Measurements from ENCODE around the gene SOX6.
"Not testable (repeated sequence)": the region's sequence is repeated elsewhere in the genome, so short reads cannot be mapped to it uniquely, and the experiment has no call there.

SOX6 gene

DNA sequence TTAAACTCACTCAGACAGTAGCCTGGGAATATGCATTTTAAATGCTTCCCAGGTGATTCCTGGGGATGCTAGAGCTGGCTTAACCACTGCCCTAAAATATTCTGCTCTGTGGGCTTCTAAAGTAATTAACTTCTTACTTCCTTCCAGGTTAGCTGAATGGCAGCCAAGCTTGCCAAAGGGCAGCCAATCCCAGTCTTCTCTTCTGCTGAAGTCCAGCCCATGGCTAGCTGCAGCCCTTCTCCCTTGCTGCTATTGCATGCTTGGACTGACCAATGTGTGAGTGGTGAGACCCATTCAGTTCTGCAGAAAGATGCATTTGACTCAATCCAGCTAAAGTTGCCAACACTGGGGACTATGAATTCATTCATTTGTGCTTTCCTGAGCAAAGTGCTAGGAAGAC, 411.9 kb downstream of the SOX6 start:
- no peak for DNase-seq

DNA sequence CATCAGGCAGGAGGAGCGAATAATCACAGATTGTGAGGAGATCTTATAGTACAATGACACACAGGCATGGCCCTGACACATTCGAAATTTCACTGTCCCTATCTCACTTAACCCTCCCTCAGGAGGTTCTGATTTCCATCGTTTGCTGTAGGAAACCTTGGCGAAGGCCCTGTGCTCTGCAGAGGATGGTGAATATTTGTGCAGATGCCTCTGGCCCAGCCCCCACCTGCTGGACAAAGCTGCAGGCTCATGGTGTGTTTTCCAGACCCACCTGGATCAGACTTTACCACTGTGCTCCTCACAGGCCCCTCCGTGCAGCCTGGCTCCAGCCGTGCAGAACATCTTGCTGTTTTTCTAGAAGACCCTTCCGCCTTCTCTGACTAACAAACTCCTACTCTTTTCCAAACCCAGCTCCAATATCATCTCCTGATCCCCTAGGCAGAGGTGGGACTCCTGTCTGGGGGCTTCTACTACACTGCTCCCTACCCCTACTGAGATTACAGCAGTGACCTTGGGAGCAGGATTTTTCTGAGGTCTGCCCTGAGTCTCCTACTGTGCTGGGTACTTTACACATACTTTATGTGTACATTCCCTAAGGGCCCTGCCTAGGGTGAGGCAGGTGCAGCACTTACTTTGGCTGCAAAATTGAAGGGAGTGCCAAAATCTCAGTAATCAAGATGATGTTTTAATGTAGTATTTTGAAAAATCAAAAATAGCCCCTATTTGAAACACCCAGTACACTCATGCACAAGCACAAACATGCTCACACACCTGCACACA, 412.7 kb downstream of the SOX6 start:
- no peak for DNase-seq

DNA sequence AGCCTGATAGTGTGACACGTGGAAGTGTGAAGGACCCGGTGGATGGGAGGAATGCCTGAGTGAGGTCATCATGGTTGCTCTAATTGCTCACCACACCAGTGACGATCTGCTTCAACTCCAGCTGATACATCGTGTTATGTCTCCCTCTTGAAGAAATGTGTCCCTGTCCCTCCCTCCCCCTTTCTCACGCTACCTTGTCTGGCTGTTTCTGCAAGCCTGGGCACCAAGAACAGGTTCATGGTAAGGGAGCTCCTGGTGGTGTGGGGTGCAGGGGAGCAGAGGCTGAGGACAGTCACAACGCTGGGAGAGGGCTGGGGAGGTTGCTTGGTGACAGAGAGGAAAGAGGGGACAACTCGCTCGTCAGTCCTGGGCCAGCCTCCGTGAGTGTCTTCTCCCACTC, 413.4 kb downstream of the SOX6 start:
- no peak for DNase-seq

DNA sequence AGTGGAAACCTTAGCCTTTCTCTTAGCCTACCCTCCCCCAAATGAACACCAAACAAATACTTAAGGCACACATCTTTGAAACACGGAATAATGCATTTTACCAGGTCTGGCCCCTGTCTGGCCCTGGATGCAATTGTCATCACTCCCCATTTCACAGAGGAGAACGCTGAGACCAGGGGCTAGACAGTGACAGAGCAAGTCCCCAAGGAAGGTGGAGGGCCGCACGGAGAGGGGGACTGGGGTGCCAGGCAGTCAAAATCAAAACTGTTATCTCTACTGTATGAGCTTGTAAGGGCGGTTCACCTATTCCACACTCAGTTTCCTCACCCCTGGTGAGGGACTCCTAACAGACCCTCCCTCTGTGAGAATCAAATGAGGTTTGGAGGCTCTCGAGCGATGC, 414.2 kb downstream of the SOX6 start:
- DNase-seq, result no peak

DNA sequence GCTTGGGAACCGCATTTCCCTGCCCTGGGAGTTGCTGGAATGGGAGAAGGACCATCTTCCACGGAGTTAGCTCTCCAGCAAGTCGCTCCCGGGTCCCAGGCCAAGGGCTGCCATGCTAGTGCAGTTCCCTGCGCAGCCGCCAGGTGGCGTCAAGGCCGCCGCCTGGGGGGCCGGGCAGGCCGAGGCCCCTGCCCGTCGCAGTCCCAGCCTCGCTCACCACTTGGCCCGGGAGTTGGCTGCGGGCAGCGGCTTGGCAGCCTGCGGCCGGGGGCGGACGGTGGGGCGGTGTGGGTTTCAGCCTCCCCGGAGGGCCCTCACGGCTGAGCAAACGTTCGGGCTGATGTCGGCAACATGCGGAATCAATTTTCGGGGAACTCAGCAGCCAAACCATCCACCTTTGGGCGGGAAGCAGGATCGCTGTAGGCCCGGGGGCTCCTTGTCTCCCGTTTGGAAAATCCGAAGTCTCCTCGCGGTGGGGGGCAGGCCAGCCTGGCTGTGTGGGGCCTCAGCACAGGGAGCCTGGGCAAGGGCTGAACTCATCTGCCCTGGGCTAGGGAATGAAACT, 415.1 kb downstream of the SOX6 start:
- DNase-seq, result peak; percentile 80

GRCh38 chr11:15940462-15941205, 415.7 kb downstream of the SOX6 start:
- no peak for DNase-seq

- no peak for DNase-seq
Observed at GRCh38 chr11:15938983-15939382, 417.4 kb downstream of the SOX6 start.

- DNase-seq, result no peak
Observed at GRCh38 chr11:15938121-15938611, 418.2 kb downstream of the SOX6 start.

DNA sequence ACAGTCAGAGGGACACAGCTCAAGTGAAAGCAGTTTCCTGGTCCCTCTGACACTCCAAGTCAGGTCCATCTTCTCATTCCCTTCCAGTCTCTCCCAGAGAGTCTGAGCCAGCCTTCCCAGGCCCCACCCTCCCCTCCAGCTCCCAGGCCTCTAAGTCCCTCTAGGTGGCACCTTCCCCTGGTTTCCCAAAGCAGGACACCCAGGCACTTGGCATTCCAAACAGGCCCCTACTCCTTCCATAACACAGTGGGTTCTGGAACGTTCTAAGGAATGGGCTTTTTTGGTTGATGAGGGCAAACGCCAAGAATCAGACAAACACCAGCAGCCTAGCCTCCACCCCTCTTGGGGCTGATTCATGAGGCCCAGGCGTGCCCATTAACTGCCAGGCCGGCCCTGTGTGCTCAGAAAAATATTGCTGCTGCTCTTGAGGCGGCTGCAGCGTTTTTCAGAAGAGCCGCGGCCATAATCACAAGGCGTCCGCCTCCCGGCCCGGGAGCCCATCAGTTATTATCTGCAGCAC, 418.7 kb downstream of the SOX6 start:
- no peak for DNase-seq

GRCh38 chr11:15936011-15936410, 420.3 kb downstream of the SOX6 start:
- no peak for DNase-seq

DNA sequence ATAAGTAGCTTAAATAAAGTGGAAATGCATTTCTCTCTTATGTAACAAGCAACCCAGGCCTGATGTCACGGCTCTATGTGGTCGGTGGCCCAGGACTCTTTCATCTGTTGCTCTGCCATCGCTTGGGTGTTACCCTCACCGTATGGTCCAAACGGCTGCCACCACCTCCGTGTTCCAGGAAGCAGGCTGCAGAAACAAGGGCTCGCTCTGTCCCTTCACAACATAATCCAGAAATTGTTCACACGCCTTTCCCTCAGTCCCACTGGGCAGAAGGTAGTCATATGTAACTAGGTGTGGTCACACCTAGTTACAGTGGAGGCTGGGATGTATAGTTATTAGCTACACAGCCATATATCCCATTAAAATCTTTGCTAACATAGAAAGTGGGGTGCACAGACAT, 421.0 kb downstream of the SOX6 start:
- DNase-seq, result no peak

DNA sequence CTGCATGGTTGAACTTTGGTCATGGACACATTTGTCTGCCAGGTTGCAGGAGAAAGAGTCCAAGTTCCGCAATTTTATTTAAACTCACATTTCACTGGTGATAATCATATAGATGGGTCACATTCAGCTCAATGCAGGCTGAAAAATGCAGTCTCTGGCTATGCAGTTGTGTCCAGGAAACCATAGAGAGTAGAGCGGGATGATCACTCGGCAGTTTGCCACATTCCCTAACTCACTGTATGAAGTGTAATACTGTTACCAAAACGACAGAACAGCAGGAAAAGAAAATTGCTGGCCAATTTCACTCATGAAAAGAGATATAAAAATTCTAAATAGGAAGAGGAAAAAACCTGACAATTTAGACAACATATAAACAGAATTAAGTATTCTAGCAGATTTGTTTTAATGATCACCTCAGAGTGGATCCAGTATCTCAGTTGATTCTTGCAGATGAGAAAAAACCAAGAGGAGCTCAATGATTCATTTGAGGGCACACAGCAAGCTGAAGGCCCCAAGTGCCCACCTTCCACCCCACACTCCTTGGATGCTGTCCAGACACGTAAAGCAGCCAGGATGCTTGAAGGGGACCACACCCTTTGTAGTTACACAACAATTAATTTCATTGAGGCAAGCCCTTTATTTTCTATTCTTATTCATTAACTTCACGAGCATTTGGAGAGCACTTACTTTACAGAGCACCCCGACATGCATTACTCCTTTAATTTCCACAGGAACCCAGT, 422.3 kb downstream of the SOX6 start:
- no peak for DNase-seq

- DNase-seq, result no peak
Observed at GRCh38 chr11:15932417-15932816, 423.9 kb downstream of the SOX6 start.

DNA sequence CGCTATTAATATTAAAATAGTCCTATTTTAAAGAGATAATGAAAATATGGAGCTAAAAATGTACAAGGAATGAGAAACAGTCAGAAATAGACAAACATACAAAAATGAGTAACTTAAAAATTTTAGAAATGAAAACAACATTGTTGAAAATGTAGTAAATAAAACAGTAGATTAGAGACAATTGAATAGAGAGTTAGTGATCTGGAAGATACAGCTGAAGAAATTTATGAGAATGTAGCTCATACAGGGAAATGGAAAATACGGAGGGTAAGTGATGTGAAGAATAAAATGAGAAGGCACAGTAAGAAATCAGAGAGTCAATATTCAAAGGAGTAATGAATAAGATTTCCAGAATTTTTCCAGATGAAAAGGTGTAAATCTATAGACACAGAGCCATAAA, 424.8 kb downstream of the SOX6 start:
- no peak for DNase-seq

DNA sequence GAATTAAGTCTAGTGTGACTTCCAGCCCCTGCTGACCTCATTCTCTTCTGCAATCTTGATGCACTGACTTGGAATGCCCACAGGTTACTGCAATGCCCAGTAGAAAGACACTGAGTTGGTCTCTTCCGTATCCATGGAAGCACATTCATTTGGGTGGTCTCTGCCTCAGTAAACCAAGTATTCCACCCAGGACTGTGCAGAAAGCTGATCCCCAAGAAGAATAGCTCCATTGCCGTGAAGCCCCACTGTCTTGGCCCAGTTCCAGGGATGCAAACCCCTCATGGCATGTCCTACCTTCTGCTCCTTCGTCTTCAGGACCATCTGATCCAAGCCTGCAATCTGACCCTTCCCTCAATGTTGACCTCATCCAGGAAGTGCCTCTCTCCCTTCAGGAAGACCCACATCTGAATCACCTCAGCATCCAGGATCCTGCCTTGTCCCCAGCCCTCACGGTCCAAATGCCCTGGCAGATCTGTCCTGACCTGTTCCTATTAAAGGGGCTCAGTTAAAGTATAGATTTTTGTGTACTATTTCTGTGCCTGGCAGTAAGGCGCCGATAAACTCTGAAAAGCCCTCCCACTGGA, 425.8 kb downstream of the SOX6 start:
- no peak for DNase-seq

DNA sequence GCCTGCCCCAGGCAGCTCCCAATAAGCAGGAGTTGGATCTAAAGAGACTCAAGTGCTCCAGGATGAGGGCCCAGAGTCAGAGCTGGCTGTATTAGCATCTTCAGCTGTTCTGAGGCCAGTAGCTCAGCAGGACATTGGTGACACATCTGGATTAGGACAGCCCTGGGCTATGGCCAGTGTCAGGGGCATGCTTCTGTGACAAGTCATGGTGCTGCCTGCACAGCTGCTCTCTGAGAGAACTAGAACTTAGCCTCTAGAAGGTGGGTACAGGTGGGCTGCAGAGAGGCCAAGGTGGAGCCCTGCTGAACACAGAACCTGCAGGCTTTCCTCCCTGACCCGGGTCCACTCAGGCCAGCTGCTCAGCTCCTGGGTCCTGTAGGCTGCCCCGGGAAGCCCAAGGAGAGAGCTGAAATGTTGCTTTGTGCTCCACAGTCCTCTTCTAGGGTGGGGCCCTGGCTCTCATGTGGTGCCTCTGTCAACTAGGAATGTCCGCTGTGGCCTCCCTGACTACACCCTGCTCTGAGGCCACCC, 426.9 kb downstream of the SOX6 start:
- DNase-seq, result no peak

- no peak for DNase-seq
Observed at GRCh38 chr11:15927864-15928217, 428.5 kb downstream of the SOX6 start.

GRCh38 chr11:15927196-15927863, 429.0 kb downstream of the SOX6 start:
- no peak for DNase-seq

DNA sequence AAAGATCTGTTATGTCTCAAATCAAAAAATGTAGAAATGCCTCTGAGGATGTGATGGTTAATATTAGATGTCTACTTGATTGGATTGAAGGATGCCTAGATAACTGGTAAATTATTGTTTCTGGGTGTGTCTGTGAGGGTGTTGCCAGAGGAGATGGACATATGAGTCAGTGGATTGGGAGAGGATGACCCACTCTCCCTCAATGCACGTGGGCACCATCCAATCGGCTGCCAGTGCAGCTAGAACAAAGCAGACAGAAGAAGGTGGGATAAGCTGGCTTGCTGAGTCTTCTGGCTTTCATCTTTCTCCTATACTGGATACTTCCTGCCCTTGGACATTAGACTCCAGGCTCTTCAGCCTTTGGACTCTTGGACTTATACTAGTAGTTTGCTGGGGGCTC, 430.3 kb downstream of the SOX6 start:
- DNase-seq, result no peak

GRCh38 chr11:15923183-15923582, 433.2 kb downstream of the SOX6 start:
- DNase-seq, result no peak

GRCh38 chr11:15922745-15923144, 433.6 kb downstream of the SOX6 start:
- not testable (repeated sequence) for DNase-seq
